Kidney (tissue), 14 donors: ENCODE data around the gene TMEM267. TPM values are rescaled to one million over a fixed set of nuclear protein-coding genes. Genes with fewer than 3 reads are reported as not detected.

Experiments used
- DNase-seq, 5 donors: peaks; one replicate each; pipeline ENCODE4 v3.0.0-alpha.2; 2013 to 2020
- FAIRE-seq: peaks from 2 replicates; lab custom pipeline; 2012; peaks lifted over from hg19 to GRCh38; lab: Jason Lieb, UNC
- H3K27ac ChIP-seq, 2 donors: one replicate each; pipeline ENCODE4 v1.7.0; 2013; ENCODE audit warnings: low read depth in 2 of 2, low read length in 2 of 2, inconsistent platforms in 1 of 2
- H3K27me3 ChIP-seq: one replicate; pipeline ENCODE4 v1.7.1; 2013; ENCODE audit warnings: low read length, inconsistent platforms; ENCODE audit not compliant: control insufficient read depth, insufficient read depth
- H3K36me3 ChIP-seq, 3 donors: one replicate each; pipeline versions ENCODE4 v1.7.0 to v1.7.1; 2013; ENCODE audit warnings: low read length in 3 of 3, control low read depth in 1 of 3, inconsistent platforms in 1 of 3; ENCODE audit not compliant: insufficient read depth in 3 of 3, control insufficient read depth in 2 of 3
- H3K4me1 ChIP-seq, 3 donors: one replicate each; pipeline versions ENCODE4 v1.7.0 to v1.7.1; 2013; ENCODE audit warnings: low read length in 3 of 3, inconsistent platforms in 1 of 3, low read depth in 1 of 3; ENCODE audit not compliant: control insufficient read depth in 2 of 3, insufficient read depth in 2 of 3
- H3K4me3 ChIP-seq, 3 donors: one replicate each; pipeline versions ENCODE4 v1.7.0 to v1.8.1; 2013; ENCODE audit warnings: low read length in 3 of 3, control low read depth in 1 of 3, inconsistent platforms in 1 of 3
- H3K9ac ChIP-seq, 3 donors: one replicate each; pipeline versions ENCODE4 v1.7.0 to v1.7.1; 2013; ENCODE audit warnings: low read length in 3 of 3, control low read depth in 1 of 3, inconsistent platforms in 1 of 3
- H3K9me3 ChIP-seq, 3 donors: one replicate each; pipeline versions ENCODE4 v1.7.0 to v1.7.1; 2013; ENCODE audit warnings: low read length in 3 of 3, control low read depth in 1 of 3, inconsistent platforms in 1 of 3; ENCODE audit not compliant: control insufficient read depth in 2 of 3, insufficient read depth in 1 of 3
- CTCF ChIP-seq: IDR thresholded peaks from 3 replicates; pipeline ENCODE4 v1.5.1; 2012; ENCODE audit warnings: mild to moderate bottlenecking, moderate library complexity, borderline replicate concordance; ENCODE audit not compliant: insufficient read depth; ENCODE audit errors: extremely low read depth
- intact Hi-C: fragments of 100-400 bp; cut with DNase I; formaldehyde crosslinking; loops from one replicate; pipeline ENCODE4 v1.11.1; 2022
- polyA plus RNA-seq: library from polyadenylated mRNA; stranded (reverse); fragments of 350-450 nt; fragmentation: Illumina TruSeq; extraction: RNeasy Lipid Tissue Mini Kit (QIAGEN cat#74804); gene quantifications from one replicate; pipeline ENCODE4 v1.2.3, GENCODE V29; 2014; ENCODE audit warnings: low read depth, low replicate concordance; ENCODE audit not compliant: insufficient read depth
- total RNA-seq: library from RNA; stranded (reverse); fragmentation: NEBNext Ultra II Directional; extraction: Animal tissue kit (Norgen Biotek cat#: 25700); gene quantifications from one replicate; pipeline ENCODE4 v1.2.1, GENCODE V29; 2021
- donor health status: control.
- donor health status: control.
- donor health status: control.
- donor health status: control.
- donor health status: control.
- donor health status: DM: yes; HTN: yes; CAD: no.
- donor health status: Normal renal cell carcinoma (clear cell type).

The TMEM267 gene
- total and polyA plus RNA-seq, 2 donors from 2014 or later, result 7.1 to 24.1 TPM

DNA sequence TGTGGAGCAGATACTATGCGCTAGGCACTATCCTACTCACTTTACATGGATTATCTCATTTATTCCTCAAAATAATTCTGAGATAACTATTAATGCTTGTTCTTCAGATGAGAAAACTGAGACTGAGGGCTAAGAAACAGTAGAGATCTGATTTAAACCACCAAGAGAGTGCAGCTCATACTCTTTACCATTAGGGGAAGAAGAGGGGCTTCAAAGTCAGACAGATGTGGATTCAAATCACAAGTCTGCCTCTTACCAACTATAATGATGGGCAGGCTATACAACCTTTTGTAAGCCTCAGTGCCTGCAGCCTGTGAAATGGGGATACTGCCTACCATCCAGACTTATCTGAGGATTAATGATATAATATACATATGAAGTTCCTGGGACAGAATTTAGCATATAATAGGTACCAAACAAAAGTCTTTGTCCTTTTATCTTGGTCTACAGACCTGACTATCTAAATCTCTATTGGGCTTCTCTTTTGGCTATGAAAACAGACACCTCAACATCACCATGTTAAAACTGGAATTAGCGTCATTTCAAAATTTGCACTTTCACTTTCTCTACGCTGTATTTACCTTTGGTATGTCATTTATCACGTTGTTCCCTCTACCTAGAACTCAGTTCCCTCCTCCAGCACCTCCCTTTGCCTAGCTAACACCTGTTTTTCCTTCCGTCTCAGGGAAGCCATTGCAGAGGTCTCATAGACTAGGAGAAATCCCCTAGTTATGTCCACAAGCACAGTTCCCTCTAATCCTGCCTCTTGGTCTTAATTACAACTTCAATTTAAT lies 13.8 kb upstream of the TMEM267 start:
- FAIRE-seq, result no peak
- H3K9ac ChIP-seq, result no peak overlapping the region

GRCh38 chr5:43491326-43491725 lies 7.7 kb upstream of the TMEM267 start:
- no peaks in the 10 kb centered on the region for H3K27me3 ChIP-seq
- H3K4me3 ChIP-seq, result no peak overlapping the region
- no peaks in the 10 kb centered on the region for H3K4me1 ChIP-seq
- DNase-seq (no peak), FAIRE-seq (no peak)
- H3K9me3 ChIP-seq, result no peaks in the 10 kb centered on the region
- intact Hi-C loops, result no loop called here
- no peak overlapping the region for H3K27ac ChIP-seq
- H3K36me3 ChIP-seq, result no peaks in the 10 kb centered on the region
- TF ChIP-seq CTCF, result no peak
- H3K9ac ChIP-seq, result no peak overlapping the region

More for the DNA sequence above, 13.8 kb upstream of the TMEM267 start:
- no peak for DNase-seq
- Histone ChIP-seq H3K36me3 (no peaks in the 10 kb centered on the region), H3K4me3 (no peak overlapping the region), H3K9me3 (no peaks in the 10 kb centered on the region), H3K27ac (no peak overlapping the region), H3K4me1 (no peaks in the 10 kb centered on the region), H3K27me3 (no peaks in the 10 kb centered on the region)
- intact Hi-C loops, result no loop called here
- TF ChIP-seq CTCF, result no peak

DNA sequence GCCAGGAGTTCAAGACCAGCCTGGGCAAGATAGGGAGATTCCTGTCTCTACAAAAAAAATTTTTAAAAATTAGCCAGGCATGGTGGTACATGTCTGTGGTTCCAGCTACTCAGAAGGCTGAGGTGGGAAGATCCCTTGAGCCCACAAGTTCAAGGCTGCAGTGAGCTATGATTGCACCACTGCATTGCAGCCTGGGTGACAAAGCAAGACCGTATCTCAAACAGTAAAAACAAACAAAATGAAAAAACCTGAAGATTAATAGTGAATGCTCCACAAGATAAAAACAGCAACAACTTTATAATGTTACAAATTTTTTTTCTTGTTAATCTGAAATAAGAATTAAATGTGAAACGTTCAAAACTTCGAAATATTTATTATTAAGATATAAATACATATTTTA lies 2.7 kb upstream of the TMEM267 start:
- Histone ChIP-seq H3K4me3 (no peak overlapping the region), H3K9ac (no peak overlapping the region), H3K27ac (no peak overlapping the region), H3K4me1 (peaks cover 0 to 8% (median 6%) of the 10 kb centered on the region in 3 donors), H3K36me3 (no peaks in the 10 kb centered on the region), H3K27me3 (no peaks in the 10 kb centered on the region), H3K9me3 (no peaks in the 10 kb centered on the region)
- DNase-seq (no peak), FAIRE-seq (no peak)
- intact Hi-C loops, result no loop called here
- TF ChIP-seq CTCF, result no peak
